ENCODE measurements around the gene ARMC2. TPM values are rescaled to one million over a fixed set of nuclear protein-coding genes. Genes with fewer than 3 reads are reported as not detected.

The ARMC2 gene
- total RNA-seq, 4 donors from 2014 or later: 0.27 to 4.1 (median 1.2) TPM

DNA sequence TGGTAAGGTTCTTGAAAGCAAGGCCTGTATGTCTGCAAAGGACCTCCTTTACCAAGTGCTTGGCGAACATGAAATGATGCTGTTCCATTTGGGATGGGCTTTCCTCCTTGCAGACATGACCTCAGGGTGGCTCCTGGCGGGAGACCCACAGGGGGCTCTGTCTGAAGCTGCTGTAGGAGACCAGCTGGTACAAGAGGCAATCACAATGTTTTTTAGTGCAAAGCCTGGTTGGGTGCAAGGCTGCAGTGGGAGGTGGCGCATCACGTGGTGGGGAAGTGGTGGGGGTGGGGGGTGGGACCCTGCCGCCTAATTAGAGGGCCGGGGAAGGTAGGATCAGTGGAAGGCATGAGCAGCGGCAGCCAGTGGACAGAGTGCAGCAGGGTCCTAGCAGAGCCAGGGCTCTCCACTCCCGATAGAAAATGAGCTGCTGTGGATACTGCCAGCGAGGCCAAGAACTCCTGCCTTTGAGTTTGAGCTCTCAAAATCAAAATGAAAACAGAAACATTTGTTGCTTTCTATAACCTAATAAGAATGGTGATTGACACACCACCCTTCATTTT, 9.1 kb upstream of the ARMC2 start:
- no peak overlapping the region for H3K27ac ChIP-seq
- no peaks in the 10 kb centered on the region for H3K36me3 ChIP-seq
- no peaks in the 10 kb centered on the region for H3K9me3 ChIP-seq
- H3K27me3 ChIP-seq: no peaks in the 10 kb centered on the region
- no peak overlapping the region for H3K4me3 ChIP-seq
- no peak for DNase-seq
- WGBS, 2 donors: 73 to 81% methylated on average over 8 of the region's 9 CpGs
- peaks cover 0 to 21% (median 0%) of the 10 kb centered on the region in 3 donors for H3K4me1 ChIP-seq
- intact Hi-C loops (cut with DNase I): loop anchor here (5.0 kb wide), 1 partner anchor 297 kb away; no protein-coding TSS in a partner anchor
- TF ChIP-seq, protein P1, sequence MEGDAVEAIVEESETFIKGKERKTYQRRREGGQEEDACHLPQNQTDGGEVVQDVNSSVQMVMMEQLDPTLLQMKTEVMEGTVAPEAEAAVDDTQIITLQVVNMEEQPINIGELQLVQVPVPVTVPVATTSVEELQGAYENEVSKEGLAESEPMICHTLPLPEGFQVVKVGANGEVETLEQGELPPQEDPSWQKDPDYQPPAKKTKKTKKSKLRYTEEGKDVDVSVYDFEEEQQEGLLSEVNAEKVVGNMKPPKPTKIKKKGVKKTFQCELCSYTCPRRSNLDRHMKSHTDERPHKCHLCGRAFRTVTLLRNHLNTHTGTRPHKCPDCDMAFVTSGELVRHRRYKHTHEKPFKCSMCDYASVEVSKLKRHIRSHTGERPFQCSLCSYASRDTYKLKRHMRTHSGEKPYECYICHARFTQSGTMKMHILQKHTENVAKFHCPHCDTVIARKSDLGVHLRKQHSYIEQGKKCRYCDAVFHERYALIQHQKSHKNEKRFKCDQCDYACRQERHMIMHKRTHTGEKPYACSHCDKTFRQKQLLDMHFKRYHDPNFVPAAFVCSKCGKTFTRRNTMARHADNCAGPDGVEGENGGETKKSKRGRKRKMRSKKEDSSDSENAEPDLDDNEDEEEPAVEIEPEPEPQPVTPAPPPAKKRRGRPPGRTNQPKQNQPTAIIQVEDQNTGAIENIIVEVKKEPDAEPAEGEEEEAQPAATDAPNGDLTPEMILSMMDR (IDR thresholded peaks at IDR 0.05): no peak
- TF ChIP-seq POLR2A (IDR thresholded peaks at IDR 0.05): no peak

- peaks cover 0 to 14% (median 0%) of the 10 kb centered on the region in 3 donors for H3K4me1 ChIP-seq
- no peak for TF ChIP-seq POLR2A (IDR thresholded peaks at IDR 0.05)
- TF ChIP-seq, protein P1 (IDR thresholded peaks at IDR 0.05): no peak
- H3K36me3 ChIP-seq: no peaks in the 10 kb centered on the region
- WGBS, 2 donors: 72 to 81% methylated on average over 4 of the region's 4 CpGs
- H3K27ac ChIP-seq: peak overlapping the region in 2 of 4 donors; percentile 64 to 70
- no peak overlapping the region for H3K4me3 ChIP-seq
- intact Hi-C loops (cut with DNase I): no loop called here
- no peak for DNase-seq
- no peaks in the 10 kb centered on the region for H3K27me3 ChIP-seq
- no peaks in the 10 kb centered on the region for H3K9me3 ChIP-seq
These were observed 7.3 kb upstream of the ARMC2 start for GRCh38 chr6:108840919-108841318.

DNA sequence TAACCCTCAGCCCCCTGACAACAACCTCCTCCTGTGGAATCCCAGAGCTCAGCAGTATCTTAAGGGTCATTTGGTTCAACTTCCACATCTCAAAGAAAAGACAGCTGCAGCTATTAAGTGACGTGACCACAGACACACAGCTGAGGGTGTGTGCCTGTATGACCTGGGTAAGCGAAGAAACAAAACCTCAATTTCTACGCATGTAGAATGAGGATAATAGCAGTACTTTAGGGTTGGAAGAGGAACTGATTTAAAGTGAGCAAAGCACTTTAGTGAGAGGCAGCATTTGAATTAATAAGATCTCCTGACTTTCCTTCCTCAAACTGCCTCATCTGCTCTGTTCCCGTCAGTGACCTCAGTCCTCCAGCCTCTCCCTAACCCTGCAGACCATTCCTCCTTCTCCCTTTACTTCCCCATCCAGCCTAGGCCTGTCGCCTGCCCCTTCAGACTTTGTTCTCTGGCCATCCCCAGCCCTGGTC, 6.8 kb upstream of the ARMC2 start:
- Histone ChIP-seq H3K27ac (peak overlapping the region in 2 of 4 donors; percentile 64 to 70), H3K36me3 (no peaks in the 10 kb centered on the region), H3K4me1 (peaks cover 0 to 14% (median 0%) of the 10 kb centered on the region in 3 donors), H3K4me3 (no peak overlapping the region), H3K9me3 (no peaks in the 10 kb centered on the region), H3K27me3 (no peaks in the 10 kb centered on the region)
- WGBS, 2 donors: 81 to 88% methylated on average over 5 of the region's 5 CpGs
- DNase-seq: no peak
- TF ChIP-seq POLR2A (IDR thresholded peaks at IDR 0.05): no peak
- TF ChIP-seq, protein P1 (IDR thresholded peaks at IDR 0.05): no peak
- intact Hi-C loops (cut with DNase I): no loop called here

DNA sequence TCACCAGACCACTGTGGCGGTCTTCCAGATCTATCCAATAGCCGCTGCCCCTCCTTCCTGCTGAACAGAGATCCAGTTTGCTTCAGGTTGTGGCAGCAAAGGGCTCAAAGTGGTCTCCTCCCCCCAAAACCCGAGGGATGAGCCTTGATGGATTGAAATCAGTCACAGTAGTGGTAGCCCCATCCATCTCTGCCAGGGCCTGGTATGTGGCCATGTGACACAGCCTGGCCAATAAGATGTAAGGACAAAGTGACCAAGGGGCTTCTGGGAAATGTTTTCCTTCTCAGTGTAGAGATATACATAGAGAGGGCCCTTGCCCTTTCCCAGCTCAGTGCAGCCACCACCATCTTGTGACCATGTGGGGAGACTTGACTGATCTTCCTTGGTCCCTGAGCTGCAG, 4.1 kb upstream of the ARMC2 start:
- no peak overlapping the region for H3K27ac ChIP-seq
- H3K9me3 ChIP-seq: no peaks in the 10 kb centered on the region
- no peaks in the 10 kb centered on the region for H3K36me3 ChIP-seq
- no peak overlapping the region for H3K4me3 ChIP-seq
- no peak for DNase-seq
- TF ChIP-seq, protein P1 (IDR thresholded peaks at IDR 0.05): no peak
- no peak for TF ChIP-seq POLR2A (IDR thresholded peaks at IDR 0.05)
- no peaks in the 10 kb centered on the region for H3K27me3 ChIP-seq
- intact Hi-C loops (cut with DNase I): no loop called here
- 93% methylated on average over 2 of the region's 3 CpGs; no CpG with 5 or more reads in 1 of the 2 donors for WGBS, 2 donors
- peaks cover 0 to 15% (median 10%) of the 10 kb centered on the region in 3 donors for H3K4me1 ChIP-seq

- Histone ChIP-seq H3K27me3 (no peaks in the 10 kb centered on the region), H3K4me1 (peaks cover 0 to 23% (median 17%) of the 10 kb centered on the region in 3 donors), H3K36me3 (no peaks in the 10 kb centered on the region), H3K27ac (no peak overlapping the region), H3K4me3 (no peak overlapping the region), H3K9me3 (no peaks in the 10 kb centered on the region)
- intact Hi-C loops (cut with DNase I): no loop called here
- TF ChIP-seq, protein P1 (IDR thresholded peaks at IDR 0.05): no peak
- TF ChIP-seq POLR2A (IDR thresholded peaks at IDR 0.05): no peak
- no peak for DNase-seq
These were observed 3.1 kb upstream of the ARMC2 start for GRCh38 chr6:108845145-108845544.

Measured in esophagus squamous epithelium (tissue), 5 donors.